Neural progenitor cell (in vitro differentiated cells): ENCODE data around the gene EMC8. TPM values are rescaled to one million over a fixed set of nuclear protein-coding genes. Genes with fewer than 3 reads are reported as not detected.

Experiments
- DNase-seq: peaks from one replicate; pipeline ENCODE4 v3.0.0-alpha.2; 2016; ENCODE audit warnings: low spot score
- H2AFZ ChIP-seq: fragments of 200-600 bp; sonication (generic); replicated peaks from 2 replicates; pipeline ENCODE4 v1.6.1; 2016; ENCODE audit warnings: antibody characterized with exemption
- H3F3A ChIP-seq: fragments of 200-600 bp; sonication (generic); 2 replicates; pipeline ENCODE4 v1.6.1; 2016; ENCODE audit warnings: antibody characterized with exemption, low read depth
- H3K27ac ChIP-seq: fragments of 200-600 bp; sonication (generic); 2 replicates; pipeline ENCODE4 v1.5.1; 2016; ENCODE audit warnings: mild to moderate bottlenecking
- H3K27me3 ChIP-seq: fragments of 200-600 bp; sonication (generic); 2 replicates; pipeline ENCODE4 v1.6.1; 2016; ENCODE audit warnings: mild to moderate bottlenecking, moderate library complexity
- H3K36me3 ChIP-seq: fragments of 200-600 bp; sonication (generic); 2 replicates; pipeline ENCODE4 v1.5.1; 2016
- H3K4me1 ChIP-seq: fragments of 200-600 bp; sonication (generic); 2 replicates; pipeline ENCODE4 v1.6.1; 2016; ENCODE audit warnings: mixed run types
- H3K4me2 ChIP-seq: fragments of 200-600 bp; sonication (generic); 2 replicates; pipeline ENCODE4 v1.6.1; 2016
- H3K4me3 ChIP-seq: fragments of 200-600 bp; sonication (generic); 2 replicates; pipeline ENCODE4 v1.5.1; 2016
- H3K79me2 ChIP-seq: fragments of 200-600 bp; sonication (generic); 2 replicates; pipeline ENCODE4 v1.6.1; 2016; ENCODE audit warnings: low read depth
- H3K9ac ChIP-seq: fragments of 200-600 bp; sonication (generic); 2 replicates; pipeline ENCODE4 v1.6.1; 2016
- H3K9me3 ChIP-seq: fragments of 200-600 bp; sonication (generic); 2 replicates; pipeline ENCODE4 v1.5.1; 2016; ENCODE audit warnings: low read depth
- H4K20me1 ChIP-seq: fragments of 200-600 bp; sonication (generic); 2 replicates; pipeline ENCODE4 v1.6.1; 2016; ENCODE audit warnings: low read depth
- H3K27ac Mint-ChIP-seq: 3 replicates; pipeline ENCODE4 v1.8.0; 2021; ENCODE audit warnings: mixed read lengths
- H3K27me3 Mint-ChIP-seq: 2 replicates; pipeline ENCODE4 v1.8.0; 2022; ENCODE audit warnings: low read depth, mild to moderate bottlenecking, inconsistent platforms, moderate library complexity, mixed read lengths; ENCODE audit not compliant: insufficient read depth
- H3K36me3 Mint-ChIP-seq: 3 replicates; pipeline ENCODE4 v1.8.0; 2021; ENCODE audit warnings: mixed read lengths
- H3K4me1 Mint-ChIP-seq: 3 replicates; pipeline ENCODE4 v1.8.0; 2021; ENCODE audit warnings: mixed read lengths
- H3K4me3 Mint-ChIP-seq: 3 replicates; pipeline ENCODE4 v1.8.0; 2021; ENCODE audit warnings: mild to moderate bottlenecking, moderate library complexity, mixed read lengths
- H3K9me3 Mint-ChIP-seq: 3 replicates; pipeline ENCODE4 v1.8.0; 2020; ENCODE audit warnings: mixed read lengths
- CTCF ChIP-seq: fragments of 200-600 bp; sonication (generic); IDR thresholded peaks from 2 replicates; pipeline ENCODE4 v1.5.1; 2017; ENCODE audit warnings: antibody characterized with exemption, mild to moderate bottlenecking
- EZH2 ChIP-seq: fragments of 200-600 bp; sonication (generic); IDR thresholded peaks from 2 replicates; pipeline ENCODE4 v1.6.1; 2017; ENCODE audit warnings: antibody characterized with exemption, mild to moderate bottlenecking, moderate library complexity
- EZH2phosphoT487 ChIP-seq: fragments of 200-600 bp; sonication (generic); IDR thresholded peaks from 2 replicates; pipeline ENCODE4 v1.6.1; 2017; ENCODE audit warnings: antibody characterized with exemption
- total RNA-seq: library from RNA; depleted of rRNA; stranded (reverse); fragments of >200 nt; gene quantifications from 2 replicates; pipeline ENCODE4 v1.2.3, GENCODE V29; 2015; ENCODE audit warnings: low replicate concordance

The EMC8 gene
- total RNA-seq, 1 donor from 2014 or later = 25.1 TPM

- no peak overlapping the region for H2AFZ ChIP-seq
- no peaks in the 10 kb centered on the region for H4K20me1 ChIP-seq
- no peak for DNase-seq
- no peak overlapping the region for H3K27ac ChIP-seq
- H3K4me2 ChIP-seq = no peak overlapping the region
- no peaks in the 10 kb centered on the region for H3K36me3 ChIP-seq
- H3K36me3 Mint-ChIP-seq = no peaks in the 10 kb centered on the region
- H3K4me1 Mint-ChIP-seq = peaks cover 17% of the 10 kb centered on the region
- H3K4me1 ChIP-seq = peaks cover 10% of the 10 kb centered on the region
- H3K27me3 ChIP-seq = no peaks in the 10 kb centered on the region
- H3K9me3 ChIP-seq = no peaks in the 10 kb centered on the region
- H3K4me3 ChIP-seq = no peak overlapping the region
- H3K27ac Mint-ChIP-seq = no peak overlapping the region
- H3K4me3 Mint-ChIP-seq = no peak overlapping the region
- no peaks in the 10 kb centered on the region for H3K9me3 Mint-ChIP-seq
- no peaks in the 10 kb centered on the region for H3K79me2 ChIP-seq
- TF ChIP-seq EZH2 = no peak
- no peak for TF ChIP-seq EZH2phosphoT487
- TF ChIP-seq CTCF = no peak
- peaks cover 24% of the 10 kb centered on the region for H3K27me3 Mint-ChIP-seq
- H3F3A ChIP-seq = peaks cover 8% of the 10 kb centered on the region
- H3K9ac ChIP-seq = no peak overlapping the region
Observed at GRCh38 chr16:85735225-85735635, 64.1 kb downstream of the EMC8 start.

GRCh38 chr16:85734311-85735017 lies 64.9 kb downstream of the EMC8 start:
- H3K27ac Mint-ChIP-seq = no peak overlapping the region
- H3K27me3 ChIP-seq = no peaks in the 10 kb centered on the region
- no peak overlapping the region for H3K4me3 ChIP-seq
- no peaks in the 10 kb centered on the region for H3K9me3 Mint-ChIP-seq
- DNase-seq = no peak
- no peak overlapping the region for H3K27ac ChIP-seq
- no peaks in the 10 kb centered on the region for H3K36me3 Mint-ChIP-seq
- no peaks in the 10 kb centered on the region for H4K20me1 ChIP-seq
- H3K4me3 Mint-ChIP-seq = no peak overlapping the region
- H3K79me2 ChIP-seq = no peaks in the 10 kb centered on the region
- H3K9me3 ChIP-seq = no peaks in the 10 kb centered on the region
- H2AFZ ChIP-seq = no peak overlapping the region
- no peak overlapping the region for H3K9ac ChIP-seq
- peaks cover 20% of the 10 kb centered on the region for H3K27me3 Mint-ChIP-seq
- H3K4me1 Mint-ChIP-seq = peaks cover 20% of the 10 kb centered on the region
- no peaks in the 10 kb centered on the region for H3K36me3 ChIP-seq
- peak overlapping the region; percentile 52 for H3K4me2 ChIP-seq
- H3K4me1 ChIP-seq = peaks cover 15% of the 10 kb centered on the region
- H3F3A ChIP-seq = peaks cover 12% of the 10 kb centered on the region
- TF ChIP-seq EZH2 = no peak
- TF ChIP-seq CTCF = no peak
- TF ChIP-seq EZH2phosphoT487 = no peak

DNA sequence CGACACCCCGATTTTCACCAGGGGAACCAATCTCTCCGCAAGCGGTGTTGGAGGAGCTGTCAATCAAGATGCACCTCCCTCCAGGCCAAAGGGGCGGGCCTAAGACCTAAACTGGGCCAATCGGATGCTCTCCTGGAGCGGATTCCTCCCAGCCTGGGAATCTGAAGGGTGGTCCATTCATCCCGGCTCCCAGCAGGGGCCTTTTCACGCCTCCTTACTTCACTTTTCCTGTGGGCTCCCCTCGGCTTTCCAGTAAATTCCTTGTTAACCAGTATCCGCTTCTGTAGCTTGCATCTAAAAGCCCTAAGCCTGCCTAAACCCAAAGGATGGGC lies 65.5 kb downstream of the EMC8 start:
- no peak overlapping the region for H3K4me3 Mint-ChIP-seq
- H3K4me1 Mint-ChIP-seq = peaks cover 25% of the 10 kb centered on the region
- H3K27ac Mint-ChIP-seq = no peak overlapping the region

More for the DNA sequence above, 65.5 kb downstream of the EMC8 start:
- no peaks in the 10 kb centered on the region for H3K79me2 ChIP-seq
- no peak overlapping the region for H3K4me3 ChIP-seq
- no peaks in the 10 kb centered on the region for H3K9me3 Mint-ChIP-seq
- no peak overlapping the region for H3K9ac ChIP-seq
- no peaks in the 10 kb centered on the region for H3K36me3 Mint-ChIP-seq
- no peaks in the 10 kb centered on the region for H3K36me3 ChIP-seq
- H3K4me2 ChIP-seq = peak overlapping the region; percentile 52
- no peaks in the 10 kb centered on the region for H3K9me3 ChIP-seq
- peaks cover 8% of the 10 kb centered on the region for H3F3A ChIP-seq
- H3K27me3 Mint-ChIP-seq = peaks cover 19% of the 10 kb centered on the region
- H3K27ac ChIP-seq = no peak overlapping the region
- H2AFZ ChIP-seq = no peak overlapping the region
- H3K4me1 ChIP-seq = peaks cover 17% of the 10 kb centered on the region
- TF ChIP-seq EZH2 (no peak), EZH2phosphoT487 (no peak), CTCF (no peak)
- DNase-seq = peak; percentile 93
- H4K20me1 ChIP-seq = no peaks in the 10 kb centered on the region
- H3K27me3 ChIP-seq = no peaks in the 10 kb centered on the region
